CD4-positive, alpha-beta T cell treated with Interleukin-6 at 100 ng/mL for 8 hours (primary cell): ENCODE data around the gene GRM7.
"Not testable (repeated sequence)": the region's sequence is repeated elsewhere in the genome, so short reads cannot be mapped to it uniquely, and the experiment has no call there.

Experiments used
- DNase-seq: peaks from one replicate; pipeline ENCODE4 v3.0.0-alpha.2; 2020; ENCODE audit warnings: mixed read lengths, low spot score

GRM7 gene

GRCh38 chr3:6860954-6861624, at the start of gene GRM7:
Gene GRM7, plus strand, starts transcription at chr3:6861115.
- no peak for DNase-seq

DNA sequence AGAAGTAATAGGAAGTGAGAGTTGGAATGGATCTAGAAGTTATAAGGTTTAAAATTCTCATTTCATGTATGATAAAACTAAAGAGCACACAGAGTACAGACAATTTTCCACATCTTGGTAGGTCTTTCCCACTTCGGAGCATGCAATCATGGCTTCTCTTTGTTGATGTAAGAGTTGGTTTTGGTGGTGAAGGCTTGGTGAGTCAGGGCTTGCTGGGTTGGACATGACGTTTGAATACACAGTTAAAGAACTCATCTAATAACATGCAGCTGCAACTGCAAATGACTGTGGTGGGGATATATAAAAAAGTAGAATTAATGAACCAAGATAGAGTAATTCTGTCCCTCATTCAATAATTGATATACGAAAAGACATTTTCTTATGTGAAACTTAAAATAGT, 39.5 kb upstream of the GRM7 start:
- no peak for DNase-seq

DNA sequence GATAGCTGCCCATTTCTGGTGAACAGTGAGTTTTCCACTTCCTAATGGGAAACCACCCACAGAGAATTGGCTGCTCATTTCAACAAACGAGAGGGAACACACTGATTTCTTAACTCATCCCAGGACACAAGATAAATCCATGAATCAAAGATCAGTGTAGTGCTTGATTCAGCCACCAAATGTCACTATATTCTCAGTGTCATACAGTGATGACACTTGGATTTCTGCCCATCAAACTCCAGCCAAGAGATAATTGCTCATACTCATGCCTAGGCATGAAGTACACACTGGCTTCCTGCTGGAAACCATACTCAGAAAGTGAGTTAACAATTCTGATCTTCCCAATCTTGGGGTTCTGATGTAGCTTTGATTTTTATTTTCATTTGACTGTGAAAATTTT, 35.4 kb upstream of the GRM7 start:
- DNase-seq = no peak

DNA sequence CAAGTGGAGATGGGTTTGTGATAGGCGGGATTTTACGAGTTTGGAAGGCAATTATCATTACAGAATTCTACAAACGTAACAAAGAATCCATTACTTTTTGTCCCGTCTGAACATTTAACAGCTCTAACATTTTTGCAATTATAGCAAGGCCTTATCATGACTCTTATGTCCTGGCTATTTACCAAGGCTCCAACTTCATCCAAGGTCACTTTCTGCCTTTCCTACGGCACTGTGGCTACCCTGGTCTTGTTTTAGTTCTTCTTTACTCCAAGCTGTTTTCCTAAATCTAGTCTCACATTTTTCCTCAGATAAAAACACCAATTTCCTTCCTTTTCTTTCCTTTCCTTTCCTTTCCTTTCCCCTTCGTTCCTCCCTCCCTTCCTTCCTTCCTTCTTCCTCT, 33.5 kb upstream of the GRM7 start:
- DNase-seq = no peak

GRCh38 chr3:6844723-6845122, 16.2 kb upstream of the GRM7 start:
- DNase-seq = no peak

DNA sequence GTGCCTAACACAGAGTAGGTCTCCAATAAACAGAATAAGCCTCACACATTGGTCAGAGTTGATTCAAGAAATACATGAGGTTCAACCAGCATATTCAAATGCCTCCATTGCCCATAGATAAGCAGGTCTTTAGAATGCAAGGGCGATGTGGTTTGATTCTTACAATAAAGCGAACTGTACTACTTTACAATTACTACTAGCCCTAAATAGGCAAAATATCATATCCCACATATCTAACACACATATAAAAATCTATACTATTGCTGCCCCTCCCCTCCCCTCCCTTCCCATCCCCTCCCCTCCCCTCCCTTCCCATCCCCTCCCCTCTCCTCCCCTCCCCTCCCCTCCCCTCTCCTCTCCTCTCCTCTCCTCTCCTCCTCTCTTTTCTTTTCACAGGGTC, 6.7 kb upstream of the GRM7 start:
- DNase-seq = no peak

DNA sequence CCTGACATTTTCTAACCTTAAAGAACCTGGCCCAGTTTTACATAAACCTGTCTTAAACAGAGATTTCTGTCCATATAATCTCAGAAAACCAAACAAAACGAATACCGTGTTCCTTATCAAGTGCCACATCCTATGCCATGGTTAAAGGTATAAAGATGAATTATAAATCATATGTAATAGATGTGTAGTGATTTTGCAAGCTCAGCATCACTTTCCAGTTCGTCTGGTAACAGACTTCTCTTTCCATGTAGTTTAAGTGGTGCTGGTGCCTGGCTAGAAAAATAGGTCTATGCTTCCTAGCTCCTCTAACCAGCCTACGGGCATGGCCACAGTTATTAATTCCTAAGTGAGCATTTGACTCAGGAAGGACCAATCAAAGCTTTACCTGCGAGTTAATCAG, 3.4 kb upstream of the GRM7 start:
- DNase-seq = no peak

DNA sequence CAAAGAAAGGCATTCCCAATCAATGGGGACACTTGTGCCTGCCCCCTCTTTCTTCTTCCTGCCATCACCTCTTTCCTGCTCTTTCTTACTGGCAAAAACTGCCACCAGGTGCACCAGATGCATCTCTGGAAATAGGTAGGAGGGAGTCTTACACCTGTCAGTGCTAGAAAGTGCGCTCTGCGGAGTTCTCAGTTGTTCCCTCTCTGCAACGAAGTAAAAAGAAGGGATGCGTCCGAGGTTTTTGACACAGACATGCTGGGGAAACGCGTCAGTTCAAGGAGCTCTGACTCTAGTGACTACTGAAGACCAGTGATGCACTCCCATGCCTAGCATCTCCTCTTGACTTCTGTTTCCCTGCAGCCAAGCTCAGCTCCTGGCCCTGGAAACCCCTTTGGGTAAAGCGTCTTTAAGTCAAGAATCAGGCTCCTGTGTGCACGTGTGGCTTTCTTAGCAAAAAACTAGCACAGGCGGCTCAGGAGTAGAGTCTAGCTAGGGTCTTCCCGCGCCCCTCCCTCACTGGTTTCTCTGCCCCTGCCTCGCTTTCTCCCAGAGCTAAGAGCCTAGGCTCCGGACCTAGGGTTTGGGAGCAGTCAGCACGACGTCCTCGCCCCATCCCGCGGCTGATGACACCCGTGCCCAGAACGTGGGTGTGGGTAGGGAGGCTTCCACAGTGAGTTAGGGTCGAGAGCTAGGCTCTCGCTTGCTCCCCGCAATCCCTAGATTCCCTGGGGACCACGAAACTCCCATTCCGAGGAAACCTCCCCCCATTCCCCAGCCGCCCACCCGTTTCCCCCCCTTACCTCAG, 564 bp upstream of the GRM7 start:
- no peak for DNase-seq

DNA sequence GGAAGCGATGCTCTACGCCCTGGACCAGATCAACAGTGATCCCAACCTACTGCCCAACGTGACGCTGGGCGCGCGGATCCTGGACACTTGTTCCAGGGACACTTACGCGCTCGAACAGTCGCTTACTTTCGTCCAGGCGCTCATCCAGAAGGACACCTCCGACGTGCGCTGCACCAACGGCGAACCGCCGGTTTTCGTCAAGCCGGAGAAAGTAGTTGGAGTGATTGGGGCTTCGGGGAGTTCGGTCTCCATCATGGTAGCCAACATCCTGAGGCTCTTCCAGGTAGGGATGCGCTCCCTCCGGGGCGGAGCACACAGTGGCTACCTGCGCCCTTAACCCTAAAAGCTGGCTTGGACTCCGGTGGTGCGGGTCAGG, 698 bp downstream of the GRM7 start:
- DNase-seq = no peak

- no peak for DNase-seq
These were observed 1.3 kb downstream of the GRM7 start for GRCh38 chr3:6862041-6862879.

DNA sequence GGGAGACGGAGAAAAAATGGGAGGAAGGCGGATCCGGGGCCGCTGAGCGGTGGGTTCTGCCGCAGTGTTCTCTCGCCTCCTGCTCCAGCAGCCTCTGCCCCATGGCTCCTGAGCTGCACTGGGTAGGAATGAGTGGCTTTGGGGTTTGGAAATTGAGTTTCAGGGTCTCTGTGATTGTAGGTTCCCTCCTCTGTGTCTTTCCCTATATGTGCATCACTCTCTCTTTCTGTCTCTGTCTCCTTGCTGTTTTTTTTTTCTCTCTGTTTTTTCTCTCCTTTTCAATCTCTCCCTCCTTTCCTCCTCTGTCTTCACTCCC, 1.9 kb downstream of the GRM7 start:
- no peak for DNase-seq

DNA sequence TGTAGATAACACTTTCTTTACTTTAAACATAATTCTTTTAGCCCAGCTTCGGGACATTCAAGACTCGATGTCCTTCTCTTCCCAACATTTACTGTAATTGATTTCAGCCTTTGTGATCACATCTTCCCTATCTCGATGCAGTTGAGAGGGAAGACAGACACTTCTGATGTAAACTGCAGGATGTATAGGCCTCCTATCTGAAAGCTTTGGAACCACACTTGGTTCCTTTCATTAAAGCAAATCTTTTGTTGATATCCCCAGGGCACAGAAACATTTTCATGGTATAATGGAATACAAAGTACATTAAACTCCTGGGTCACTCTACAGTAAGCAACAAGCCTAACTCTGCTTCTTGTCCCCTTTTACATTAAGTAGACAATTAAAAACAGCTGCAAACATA, 6.4 kb downstream of the GRM7 start:
- DNase-seq = no peak

DNA sequence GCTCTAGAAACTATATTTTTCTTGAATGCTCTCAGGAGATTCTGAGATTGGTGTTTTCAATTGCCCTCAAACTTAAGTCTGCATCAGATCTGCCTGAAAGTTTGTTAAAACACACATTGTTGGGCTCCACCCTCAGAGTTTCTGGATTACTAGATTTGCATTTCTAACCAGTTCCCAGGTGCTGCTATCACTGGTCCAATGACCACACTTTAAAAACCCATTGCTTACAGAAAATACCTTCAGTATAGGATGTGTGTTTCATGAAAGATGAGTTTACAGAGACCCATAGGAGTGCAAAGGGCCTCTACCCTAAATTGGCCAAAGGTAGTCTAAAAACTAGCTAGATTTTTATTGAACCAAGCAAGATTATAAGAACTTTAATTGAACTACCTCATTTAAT, 17.8 kb downstream of the GRM7 start:
- no peak for DNase-seq

GRCh38 chr3:6912240-6912639, 51.3 kb downstream of the GRM7 start:
- DNase-seq = no peak

DNA sequence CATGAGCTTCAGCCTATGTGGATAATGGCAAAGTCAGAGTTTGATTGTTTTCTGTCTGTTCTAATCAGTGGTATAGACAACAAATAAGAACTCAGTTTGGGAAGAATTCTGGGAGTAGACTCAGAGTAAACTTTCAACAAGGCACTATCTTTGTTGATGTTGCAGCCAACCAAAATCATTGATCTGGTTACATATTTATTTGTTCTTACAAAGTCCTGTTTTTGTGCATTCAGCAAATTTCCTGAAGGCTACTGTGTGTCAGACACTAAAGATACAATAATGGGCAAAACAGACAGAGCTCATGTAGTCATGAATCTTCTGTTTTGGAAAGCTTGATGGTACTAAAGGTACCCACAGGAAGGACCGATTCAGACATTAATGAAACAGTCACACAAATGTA, 55.0 kb downstream of the GRM7 start:
- no peak for DNase-seq

DNA sequence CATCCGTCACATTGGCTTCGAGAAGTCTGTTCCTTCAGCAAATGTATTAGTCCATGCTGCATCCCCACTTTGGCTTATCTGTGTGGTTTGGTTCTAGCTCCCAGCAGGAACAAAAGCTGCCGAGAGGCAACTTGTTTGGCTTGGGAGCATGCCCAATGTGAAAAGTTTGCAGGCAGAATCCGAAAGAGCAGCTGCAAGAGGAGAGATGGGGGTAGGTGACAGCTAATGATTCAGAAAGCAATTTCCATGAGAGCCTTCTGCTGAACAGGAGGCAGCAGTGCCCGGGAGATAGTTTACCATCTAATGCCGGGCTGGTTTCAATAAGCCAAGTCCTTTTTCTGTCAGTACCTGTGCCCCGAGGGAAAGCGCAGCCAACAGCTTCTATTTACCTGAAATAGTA, 60.2 kb downstream of the GRM7 start:
- DNase-seq = no peak

DNA sequence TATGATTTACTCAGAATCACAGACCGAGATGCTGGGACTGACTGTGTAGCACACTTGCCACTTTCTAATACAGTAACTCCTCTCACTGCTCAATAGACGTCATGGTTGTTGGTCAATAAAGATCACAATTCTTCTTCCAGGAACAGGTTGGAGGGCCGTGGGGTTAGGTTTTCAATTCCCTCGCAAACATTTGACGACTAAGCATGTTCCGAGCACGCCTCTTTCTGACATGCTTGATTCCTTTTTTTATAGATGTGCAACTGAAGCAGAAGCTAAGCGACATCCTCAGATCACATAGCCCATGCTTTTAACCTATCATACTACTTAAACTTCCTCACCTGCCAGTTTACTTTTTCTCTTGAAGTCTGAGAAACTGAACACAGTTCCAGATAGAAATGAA, 61.0 kb downstream of the GRM7 start:
- DNase-seq = no peak

GRCh38 chr3:6928064-6928463, 67.1 kb downstream of the GRM7 start:
- DNase-seq = no peak

DNA sequence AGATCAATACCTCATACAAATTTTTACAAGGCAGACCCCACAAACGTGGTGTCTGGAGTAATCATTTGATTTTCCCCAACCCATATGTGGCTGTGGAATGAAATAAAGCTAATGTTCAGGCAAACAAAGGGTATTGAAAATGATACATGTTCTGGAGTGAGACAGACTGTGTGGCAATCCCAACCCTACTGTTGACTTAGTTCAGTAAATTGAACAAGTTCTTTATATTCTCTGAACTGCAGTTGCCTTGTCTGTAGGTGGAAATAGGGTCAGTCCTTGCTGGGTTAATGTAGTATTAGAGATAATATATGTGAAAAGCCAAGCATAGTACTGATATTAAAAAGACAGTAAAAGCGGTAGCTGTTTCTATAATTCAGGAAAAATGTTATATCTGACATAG, 69.0 kb downstream of the GRM7 start:
- DNase-seq = no peak

DNA sequence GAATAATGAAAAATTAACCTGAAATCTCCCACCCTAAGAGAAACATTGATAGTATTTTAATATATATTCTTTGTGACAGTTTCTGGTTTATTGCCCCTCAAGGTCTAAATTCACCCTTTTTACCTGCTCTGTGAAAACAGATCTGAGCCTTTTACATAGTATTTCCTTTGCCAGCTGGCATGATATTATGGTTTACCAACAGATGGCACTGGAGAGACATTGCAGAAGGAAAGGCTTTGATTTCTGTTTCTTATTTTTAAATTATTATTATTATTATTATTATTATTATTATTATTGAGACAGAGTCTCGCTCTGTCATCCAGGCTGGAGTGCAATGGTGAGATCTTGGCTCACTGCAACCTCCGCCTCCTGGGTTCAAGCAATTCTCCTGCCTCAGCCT, 74.5 kb downstream of the GRM7 start:
- DNase-seq = not testable (repeated sequence)

GRCh38 chr3:6935970-6936369, 75.1 kb downstream of the GRM7 start:
- DNase-seq = no peak

DNA sequence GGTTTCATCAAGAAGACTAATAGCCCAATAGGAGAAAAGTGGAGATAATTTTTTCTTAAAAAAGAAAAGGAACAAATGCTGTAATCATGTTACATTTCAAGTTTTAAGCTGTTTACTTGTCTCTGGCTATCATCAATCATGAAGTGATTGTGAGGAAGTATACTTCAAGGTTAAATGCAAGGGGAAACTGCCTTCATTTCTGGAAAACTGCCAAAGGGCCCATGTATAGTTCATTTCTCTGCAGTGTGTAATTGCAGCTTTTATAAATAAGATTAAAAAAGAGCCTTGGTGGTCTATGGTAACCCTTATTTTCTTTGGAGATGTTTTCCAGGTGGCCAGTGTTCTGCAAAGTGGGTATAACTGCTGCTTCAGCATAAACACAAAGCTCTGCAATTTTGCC, 101.9 kb downstream of the GRM7 start:
- no peak for DNase-seq

DNA sequence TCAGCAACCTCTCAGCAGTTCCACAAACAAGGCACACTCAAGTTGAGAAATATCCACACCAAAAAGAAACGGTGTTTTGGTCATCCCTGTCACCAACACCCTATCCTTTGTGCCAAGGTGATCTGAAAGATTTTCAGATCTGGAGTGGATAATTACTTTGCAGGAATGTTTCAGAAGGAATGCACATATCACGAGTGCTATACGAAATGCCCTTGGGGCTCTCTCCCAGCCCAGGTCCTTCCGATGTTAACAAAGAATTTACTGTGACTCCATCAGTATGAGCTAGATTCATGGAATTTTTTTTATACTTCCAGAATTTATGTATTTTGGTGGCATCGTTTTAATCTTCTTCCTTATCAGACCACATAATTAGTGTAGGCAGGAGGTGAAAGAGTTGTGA, 105.0 kb downstream of the GRM7 start:
- DNase-seq = no peak
